GM23338 (cell line): ENCODE results near the gene LYZ. TPM values are rescaled to one million over a fixed set of nuclear protein-coding genes. Genes with fewer than 3 reads are reported as not detected.

Source experiments
- ATAC-seq: fragments of 200-7000 bp; cut with Tn5 transposase; 3 replicates; pipeline ENCODE4 v1.9.1; 2020
- DNase-seq: peaks from one replicate; pipeline ENCODE4 v3.0.0-alpha.2; 2015; ENCODE audit warnings: low spot score
- H2AFZ ChIP-seq: fragments of 200-600 bp; sonication (generic); 2 replicates; pipeline ENCODE4 v1.8.0; 2016; ENCODE audit warnings: antibody characterized with exemption, mild to moderate bottlenecking, moderate library complexity
- H3F3A ChIP-seq: fragments of 200-600 bp; sonication (generic); replicated peaks from 2 replicates; pipeline ENCODE4 v1.8.0; 2017; ENCODE audit warnings: antibody characterized with exemption, mixed run types, low read depth
- H3K27ac ChIP-seq: fragments of 200-600 bp; sonication (generic); 2 replicates; pipeline ENCODE4 v1.6.1; 2016; ENCODE audit warnings: low read depth
- H3K27me3 ChIP-seq: fragments of 200-600 bp; sonication (generic); 2 replicates; pipeline ENCODE4 v1.8.0; 2016; ENCODE audit warnings: mild to moderate bottlenecking, mixed run types, moderate library complexity; ENCODE audit not compliant: insufficient read depth
- H3K36me3 ChIP-seq: fragments of 200-600 bp; sonication (generic); 2 replicates; pipeline ENCODE4 v1.8.0; 2016; ENCODE audit warnings: mild to moderate bottlenecking; ENCODE audit not compliant: insufficient read depth
- H3K4me1 ChIP-seq: fragments of 200-600 bp; sonication (generic); 2 replicates; pipeline ENCODE4 v1.8.0; 2016; ENCODE audit warnings: mild to moderate bottlenecking, moderate library complexity; ENCODE audit not compliant: insufficient read depth
- H3K4me2 ChIP-seq: fragments of 200-600 bp; sonication (generic); 2 replicates; pipeline ENCODE4 v1.7.1; 2017; ENCODE audit warnings: mixed run types
- H3K4me3 ChIP-seq: fragments of 200-600 bp; sonication (generic); 2 replicates; pipeline ENCODE4 v1.6.1; 2016; ENCODE audit warnings: mixed run types
- H3K79me2 ChIP-seq: fragments of 200-600 bp; sonication (generic); replicated peaks from 2 replicates; pipeline ENCODE4 v1.8.0; 2017; ENCODE audit warnings: mild to moderate bottlenecking; ENCODE audit not compliant: insufficient read depth
- H3K9me2 ChIP-seq: fragments of 200-600 bp; sonication (generic); 2 replicates; pipeline ENCODE4 v1.8.0; 2017; ENCODE audit not compliant: insufficient read depth
- H4K20me1 ChIP-seq: fragments of 200-600 bp; sonication (generic); replicated peaks from 2 replicates; pipeline ENCODE4 v1.8.0; 2017; ENCODE audit warnings: mild to moderate bottlenecking; ENCODE audit not compliant: insufficient read depth
- H3K27ac Mint-ChIP-seq: 2 replicates; pipeline ENCODE4 v1.8.0; 2020; ENCODE audit warnings: inconsistent platforms, mild to moderate bottlenecking, moderate library complexity, mixed read lengths
- H3K27me3 Mint-ChIP-seq: 3 replicates; pipeline ENCODE4 v1.8.0; 2022; ENCODE audit warnings: low read depth, mild to moderate bottlenecking, moderate library complexity, mixed read lengths, inconsistent platforms; ENCODE audit not compliant: insufficient read depth, poor library complexity
- H3K36me3 Mint-ChIP-seq: 3 replicates; pipeline ENCODE4 v1.8.0; 2021; ENCODE audit warnings: low read depth, mild to moderate bottlenecking, inconsistent platforms, moderate library complexity, mixed read lengths
- H3K4me1 Mint-ChIP-seq: 3 replicates; pipeline ENCODE4 v1.8.0; 2020; ENCODE audit warnings: mild to moderate bottlenecking, inconsistent platforms, mixed read lengths
- H3K4me3 Mint-ChIP-seq: 3 replicates; pipeline ENCODE4 v1.8.0; 2021; ENCODE audit warnings: moderate library complexity, mild to moderate bottlenecking, inconsistent platforms, mixed read lengths
- H3K9me3 Mint-ChIP-seq: 3 replicates; pipeline ENCODE4 v1.8.0; 2020; ENCODE audit warnings: moderate library complexity, mild to moderate bottlenecking, inconsistent platforms, mixed read lengths
- CREB1 ChIP-seq: fragments of 250-450 bp; sonication (Bioruptor Pico); IDR thresholded peaks from 2 replicates; pipeline ENCODE4 v1.5.0; 2020; ENCODE audit warnings: low read depth, mild to moderate bottlenecking, moderate library complexity
- CTCF ChIP-seq, 2 experiments: fragments of 200-600 bp in 1 of 2; sonication (generic) in 1 of 2; conservative IDR thresholded peaks; 2 replicates each; pipeline versions ENCODE4 v1.5.1 to v1.6.1; 2016 to 2017; ENCODE audit warnings: antibody characterized with exemption in 2 of 2, low read depth in 2 of 2, mild to moderate bottlenecking in 2 of 2, moderate library complexity in 1 of 2
- EZH2 ChIP-seq: fragments of 200-600 bp; sonication (generic); IDR thresholded peaks from one replicate; pipeline ENCODE4 v1.8.0; 2017; ENCODE audit warnings: antibody characterized with exemption, mild to moderate bottlenecking, low read depth; ENCODE audit not compliant: unreplicated experiment
- EZH2phosphoT487 ChIP-seq: fragments of 200-600 bp; sonication (generic); IDR thresholded peaks from one replicate; pipeline ENCODE4 v1.8.1; 2018; ENCODE audit warnings: antibody characterized with exemption; ENCODE audit not compliant: unreplicated experiment
- JUNB ChIP-seq: IDR thresholded peaks from one replicate; pipeline ENCODE4 v1.6.1; 2016; ENCODE audit warnings: antibody characterized with exemption; ENCODE audit not compliant: unreplicated experiment
- NANOG ChIP-seq: IDR thresholded peaks from 2 replicates; pipeline ENCODE4 v1.6.1; 2016; ENCODE audit warnings: antibody characterized with exemption, borderline replicate concordance
- POLR2AphosphoS5 ChIP-seq: IDR thresholded peaks from 2 replicates; pipeline ENCODE4 v1.6.1; 2016; ENCODE audit warnings: antibody characterized with exemption, low read depth
- ZNF114 ChIP-seq: fragments of 250-450 bp; sonication (Bioruptor Pico); IDR thresholded peaks from 2 replicates; pipeline ENCODE4 v1.5.0; 2020; ENCODE audit warnings: mild to moderate bottlenecking, moderate library complexity
- ZNF331 ChIP-seq: fragments of 250-450 bp; sonication (Bioruptor Pico); IDR thresholded peaks from 2 replicates; pipeline ENCODE4 v1.5.0; 2020; ENCODE audit warnings: low read depth, mild to moderate bottlenecking, moderate library complexity
- polyA plus RNA-seq: library from polyadenylated mRNA; unstranded; fragments of >200 nt; fragmentation: Nextera tagmentation; extraction: Ambion mirVana; gene quantifications from 2 replicates; pipeline ENCODE4 v1.2.1, GENCODE V29; 2016
- total RNA-seq: library from RNA; depleted of rRNA; stranded (reverse); fragments of >200 nt; shearing (Covaris generic); gene quantifications from 2 replicates; pipeline ENCODE4 v1.2.3, GENCODE V29; 2014
- TF ChIP-seq, protein P1 (sequence below): IDR thresholded peaks from 2 replicates; pipeline ENCODE4 v1.6.1; 2016; ENCODE audit warnings: antibody characterized with exemption
- TF ChIP-seq, protein P2 (sequence below): IDR thresholded peaks from one replicate; pipeline ENCODE4 v1.6.1; 2018; ENCODE audit warnings: antibody characterized with exemption; ENCODE audit not compliant: unreplicated experiment

Gene LYZ
- total and polyA plus RNA-seq, 2 experiments from 2014 or later = not detected

GRCh38 chr12:69338936-69339335 lies 9.2 kb upstream of the LYZ start:
- Histone ChIP-seq H3K9me2 (no peaks in the 10 kb centered on the region), H3K27ac (no peak overlapping the region), H3K27me3 (no peaks in the 10 kb centered on the region), H3K4me1 (no peaks in the 10 kb centered on the region), H3K36me3 (no peaks in the 10 kb centered on the region), H3K4me3 (no peak overlapping the region), H3K79me2 (no peaks in the 10 kb centered on the region), H2AFZ (no peak overlapping the region), H3K4me2 (no peak overlapping the region), H4K20me1 (no peaks in the 10 kb centered on the region), H3F3A (no peaks in the 10 kb centered on the region)
- Mint-ChIP-seq H3K27me3 (no peaks in the 10 kb centered on the region), H3K27ac (no peak overlapping the region), H3K9me3 (no peaks in the 10 kb centered on the region), H3K36me3 (no peaks in the 10 kb centered on the region), H3K4me3 (no peak overlapping the region), H3K4me1 (peaks cover 12% of the 10 kb centered on the region; the same call in 2 of the 3 replicates)
- TF ChIP-seq, protein P1, sequence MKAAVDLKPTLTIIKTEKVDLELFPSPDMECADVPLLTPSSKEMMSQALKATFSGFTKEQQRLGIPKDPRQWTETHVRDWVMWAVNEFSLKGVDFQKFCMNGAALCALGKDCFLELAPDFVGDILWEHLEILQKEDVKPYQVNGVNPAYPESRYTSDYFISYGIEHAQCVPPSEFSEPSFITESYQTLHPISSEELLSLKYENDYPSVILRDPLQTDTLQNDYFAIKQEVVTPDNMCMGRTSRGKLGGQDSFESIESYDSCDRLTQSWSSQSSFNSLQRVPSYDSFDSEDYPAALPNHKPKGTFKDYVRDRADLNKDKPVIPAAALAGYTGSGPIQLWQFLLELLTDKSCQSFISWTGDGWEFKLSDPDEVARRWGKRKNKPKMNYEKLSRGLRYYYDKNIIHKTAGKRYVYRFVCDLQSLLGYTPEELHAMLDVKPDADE = no peak
- no peak for TF ChIP-seq NANOG
- no peak for TF ChIP-seq CREB1 (CRISPR knock-in tag)
- no peak for TF ChIP-seq ZNF331 (CRISPR knock-in tag)
- TF ChIP-seq EZH2 = no peak
- no peak for TF ChIP-seq EZH2phosphoT487
- no peak for TF ChIP-seq CTCF (conservative IDR thresholded peaks at IDR 0.05; ENCODE audit: low read depth in 2 of 2)
- TF ChIP-seq, protein P2, sequence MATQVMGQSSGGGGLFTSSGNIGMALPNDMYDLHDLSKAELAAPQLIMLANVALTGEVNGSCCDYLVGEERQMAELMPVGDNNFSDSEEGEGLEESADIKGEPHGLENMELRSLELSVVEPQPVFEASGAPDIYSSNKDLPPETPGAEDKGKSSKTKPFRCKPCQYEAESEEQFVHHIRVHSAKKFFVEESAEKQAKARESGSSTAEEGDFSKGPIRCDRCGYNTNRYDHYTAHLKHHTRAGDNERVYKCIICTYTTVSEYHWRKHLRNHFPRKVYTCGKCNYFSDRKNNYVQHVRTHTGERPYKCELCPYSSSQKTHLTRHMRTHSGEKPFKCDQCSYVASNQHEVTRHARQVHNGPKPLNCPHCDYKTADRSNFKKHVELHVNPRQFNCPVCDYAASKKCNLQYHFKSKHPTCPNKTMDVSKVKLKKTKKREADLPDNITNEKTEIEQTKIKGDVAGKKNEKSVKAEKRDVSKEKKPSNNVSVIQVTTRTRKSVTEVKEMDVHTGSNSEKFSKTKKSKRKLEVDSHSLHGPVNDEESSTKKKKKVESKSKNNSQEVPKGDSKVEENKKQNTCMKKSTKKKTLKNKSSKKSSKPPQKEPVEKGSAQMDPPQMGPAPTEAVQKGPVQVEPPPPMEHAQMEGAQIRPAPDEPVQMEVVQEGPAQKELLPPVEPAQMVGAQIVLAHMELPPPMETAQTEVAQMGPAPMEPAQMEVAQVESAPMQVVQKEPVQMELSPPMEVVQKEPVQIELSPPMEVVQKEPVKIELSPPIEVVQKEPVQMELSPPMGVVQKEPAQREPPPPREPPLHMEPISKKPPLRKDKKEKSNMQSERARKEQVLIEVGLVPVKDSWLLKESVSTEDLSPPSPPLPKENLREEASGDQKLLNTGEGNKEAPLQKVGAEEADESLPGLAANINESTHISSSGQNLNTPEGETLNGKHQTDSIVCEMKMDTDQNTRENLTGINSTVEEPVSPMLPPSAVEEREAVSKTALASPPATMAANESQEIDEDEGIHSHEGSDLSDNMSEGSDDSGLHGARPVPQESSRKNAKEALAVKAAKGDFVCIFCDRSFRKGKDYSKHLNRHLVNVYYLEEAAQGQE = no peak
- no peak for TF ChIP-seq JUNB
- DNase-seq (no peak), ATAC-seq (no peak)

GRCh38 chr12:69339999-69340398 lies 8.2 kb upstream of the LYZ start:
- Histone ChIP-seq H3K4me2 (no peak overlapping the region), H3K36me3 (no peaks in the 10 kb centered on the region), H3K9me2 (no peaks in the 10 kb centered on the region), H3K27me3 (no peaks in the 10 kb centered on the region), H3K79me2 (no peaks in the 10 kb centered on the region), H2AFZ (peak overlapping the region; percentile 83), H3F3A (no peaks in the 10 kb centered on the region), H3K4me3 (no peak overlapping the region), H4K20me1 (no peaks in the 10 kb centered on the region), H3K4me1 (no peaks in the 10 kb centered on the region), H3K27ac (no peak overlapping the region)
- peaks cover 2% of the 10 kb centered on the region for H3K27me3 Mint-ChIP-seq
- TF ChIP-seq CTCF (conservative IDR thresholded peaks at IDR 0.05; ENCODE audit: low read depth in 2 of 2) (no peak), EZH2 (no peak), CREB1 (CRISPR knock-in tag) (no peak), POLR2AphosphoS5 (no peak), ZNF114 (no peak)
- H3K9me3 Mint-ChIP-seq = no peaks in the 10 kb centered on the region
- ATAC-seq = no peak
- DNase-seq = no peak
- H3K4me3 Mint-ChIP-seq = no peak overlapping the region
- H3K27ac Mint-ChIP-seq = no peak overlapping the region
- H3K4me1 Mint-ChIP-seq = peaks cover 12% of the 10 kb centered on the region
- H3K36me3 Mint-ChIP-seq = no peaks in the 10 kb centered on the region
